Measurements from ENCODE around the gene HDGFL2. TPM values are rescaled to one million over a fixed set of nuclear protein-coding genes. Genes with fewer than 3 reads are reported as not detected.

The HDGFL2 gene
- total RNA-seq, 2 experiments from 2014 or later: 47.1 to 50.6 TPM

- no peak for DNase-seq
- POLR2A ChIA-PET: no interaction called here
- no peaks in the 10 kb centered on the region for H3K27me3 Mint-ChIP-seq
- H3K4me3 Mint-ChIP-seq: no peak overlapping the region
- no peaks in the 10 kb centered on the region for H3K9me3 Mint-ChIP-seq
- H3K27ac Mint-ChIP-seq: no peak overlapping the region
- H3K36me3 Mint-ChIP-seq (ENCODE audit: low read depth): no peaks in the 10 kb centered on the region
- peaks cover 3% of the 10 kb centered on the region for H3K4me1 Mint-ChIP-seq
- CTCF ChIA-PET: interaction anchor here (0.7 kb wide), 1 partner anchor 51 kb away, joined by 3 read pairs; no protein-coding TSS in a partner anchor
Measured at GRCh38 chr19:4464815-4465581, 7.1 kb upstream of the HDGFL2 start.

DNA sequence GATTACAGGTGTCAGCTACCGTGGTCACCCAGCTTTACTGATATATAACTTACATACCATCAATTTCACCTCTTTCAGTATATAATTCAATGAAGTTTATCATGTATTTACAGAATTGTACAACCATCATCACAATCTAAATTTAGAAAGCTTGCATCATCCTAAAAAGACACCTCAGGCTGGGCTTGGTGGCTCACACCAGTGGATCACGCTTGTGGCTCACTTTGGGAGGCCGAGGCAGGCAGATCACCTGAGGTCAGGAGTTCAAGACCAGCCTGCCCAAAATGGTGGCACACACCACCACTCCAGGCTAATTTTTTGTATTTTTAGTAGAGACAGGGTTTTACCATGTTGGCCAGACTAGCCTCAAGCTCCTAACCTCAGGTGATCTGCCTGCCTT is 4.3 kb upstream of the HDGFL2 start:
- DNase-seq: no peak
- H3K36me3 Mint-ChIP-seq (ENCODE audit: low read depth): no peaks in the 10 kb centered on the region
- H3K27ac Mint-ChIP-seq: no peak overlapping the region
- CTCF ChIA-PET: no interaction called here
- H3K4me1 Mint-ChIP-seq: peaks cover 9% of the 10 kb centered on the region
- H3K9me3 Mint-ChIP-seq: no peaks in the 10 kb centered on the region
- H3K27me3 Mint-ChIP-seq: no peaks in the 10 kb centered on the region
- H3K4me3 Mint-ChIP-seq: no peak overlapping the region
- POLR2A ChIA-PET: no interaction called here

DNA sequence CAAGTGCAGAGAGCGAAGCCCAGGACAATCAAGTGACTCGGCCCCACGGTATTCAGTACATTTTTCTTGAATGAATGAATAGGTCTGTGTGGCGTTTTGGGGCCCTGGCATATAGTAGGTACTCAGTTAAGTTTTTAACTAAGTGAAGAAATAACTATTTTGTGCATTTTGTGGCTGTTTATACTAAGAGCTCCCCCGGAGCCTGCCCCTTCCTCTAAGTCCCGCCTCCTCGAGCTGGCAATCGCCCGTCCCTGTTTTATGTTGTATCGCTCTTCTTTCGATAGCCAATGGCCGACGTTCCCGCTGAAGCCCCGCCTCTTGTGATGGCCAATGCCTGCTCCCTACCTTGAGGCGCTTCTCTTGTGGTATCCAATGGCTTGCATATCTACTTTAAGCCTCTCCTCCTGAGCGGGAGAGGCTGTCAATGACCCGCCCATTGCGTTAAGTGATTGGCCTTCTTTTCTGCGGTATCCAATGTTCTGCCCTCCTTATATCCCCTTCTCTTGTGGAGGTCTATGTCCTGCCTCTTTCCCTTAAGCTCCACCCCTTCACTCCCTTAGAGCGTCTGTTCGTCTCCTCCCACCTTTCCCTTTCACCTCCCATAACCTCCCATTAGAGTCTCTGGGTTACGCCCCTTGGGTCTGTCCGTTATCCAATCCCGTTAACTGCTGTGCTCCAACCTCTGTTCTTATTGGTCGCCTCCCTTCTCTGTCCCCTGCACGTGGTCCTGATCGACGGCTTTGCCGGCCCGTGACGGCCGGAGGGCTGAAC is 509 bp upstream of the HDGFL2 start:
- ChIA-PET CTCF (interaction anchor here (0.6 to 1.9 kb wide), 19 partner anchors 11 to 484 kb away, joined by 3 to 9 read pairs (median 4); partner anchors contain the start of genes CHAF1A, FEM1A, SH3GL1 and UBXN6), POLR2A (interaction anchor here (0.7 to 3.7 kb wide), 20 partner anchors 8 to 709 kb away, joined by 3 to 32 read pairs (median 6); partner anchors contain the start of genes CHAF1A, DPP9, MPND and MRPL54)
- no peak overlapping the region for H3K27ac Mint-ChIP-seq
- no peak overlapping the region for H3K4me3 Mint-ChIP-seq
- peaks cover 27% of the 10 kb centered on the region for H3K4me1 Mint-ChIP-seq
- H3K9me3 Mint-ChIP-seq: no peaks in the 10 kb centered on the region
- DNase-seq: peak; percentile 98
- H3K36me3 Mint-ChIP-seq (ENCODE audit: low read depth): peaks cover 3% of the 10 kb centered on the region
- H3K27me3 Mint-ChIP-seq: no peaks in the 10 kb centered on the region

DNA sequence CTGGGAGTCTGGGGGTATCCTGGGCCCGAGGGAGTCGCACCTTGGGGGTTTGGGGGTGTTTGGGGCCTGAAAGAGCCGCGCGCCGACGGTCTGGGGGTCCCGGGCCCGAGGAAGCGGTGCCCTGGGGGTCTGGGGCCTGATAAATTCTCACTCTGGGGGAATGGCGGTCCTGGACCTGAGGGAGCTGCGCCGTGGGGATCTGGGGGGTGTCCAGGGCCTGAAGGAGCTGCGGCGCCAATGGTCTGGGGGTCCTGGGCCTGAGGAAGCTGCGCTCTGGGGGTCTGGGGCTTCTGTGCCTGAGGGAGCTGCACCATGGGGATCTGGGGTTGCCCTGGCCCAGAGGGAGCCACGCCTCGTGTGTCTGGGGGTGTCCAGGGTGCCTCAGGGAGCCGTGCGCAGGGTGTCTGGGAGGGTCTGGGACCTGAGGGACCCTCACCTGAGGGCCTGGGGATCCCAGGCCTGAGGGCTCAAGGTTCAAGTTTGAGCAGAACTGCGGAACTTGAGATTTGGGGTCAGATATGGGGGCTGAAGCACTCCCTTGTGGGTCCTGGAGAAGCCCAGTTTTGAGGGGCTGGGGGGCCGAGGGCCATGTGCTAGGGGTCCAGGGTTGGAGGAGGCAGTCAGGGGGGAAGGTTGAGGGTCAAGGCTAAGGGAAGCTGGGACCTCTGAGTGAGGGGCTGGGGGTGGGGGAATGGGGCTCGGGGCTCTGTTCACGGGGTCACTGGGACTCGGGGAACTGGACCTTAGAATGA is 1.1 kb downstream of the HDGFL2 start:
- H3K27ac Mint-ChIP-seq: peak overlapping the region; percentile 47
- CTCF ChIA-PET: no interaction called here
- POLR2A ChIA-PET: interaction anchor here (2.6 kb wide), 1 partner anchor 14 kb away, joined by 23 read pairs; no protein-coding TSS in a partner anchor
- H3K36me3 Mint-ChIP-seq (ENCODE audit: low read depth): peaks cover 6% of the 10 kb centered on the region
- DNase-seq: no peak
- peak overlapping the region; percentile 71 for H3K4me3 Mint-ChIP-seq
- no peaks in the 10 kb centered on the region for H3K27me3 Mint-ChIP-seq
- H3K4me1 Mint-ChIP-seq: peaks cover 27% of the 10 kb centered on the region
- no peaks in the 10 kb centered on the region for H3K9me3 Mint-ChIP-seq

GRCh38 chr19:4473763-4474513 is 1.8 kb downstream of the HDGFL2 start:
- Mint-ChIP-seq H3K27ac (peak overlapping the region; percentile 65), H3K9me3 (no peaks in the 10 kb centered on the region), H3K36me3 (ENCODE audit: low read depth) (peaks cover 6% of the 10 kb centered on the region), H3K4me1 (peaks cover 27% of the 10 kb centered on the region), H3K27me3 (no peaks in the 10 kb centered on the region), H3K4me3 (peak overlapping the region; percentile 71)
- DNase-seq: no peak
- ChIA-PET POLR2A (interaction anchor here (1.0 kb wide), 1 partner anchor 12 kb away, joined by 3 read pairs; no protein-coding TSS in a partner anchor), CTCF (interaction anchor here (1.0 kb wide), 1 partner anchor 70 kb away, joined by 4 read pairs; no protein-coding TSS in a partner anchor)

GRCh38 chr19:4474514-4475022 is 2.5 kb downstream of the HDGFL2 start:
- CTCF ChIA-PET: interaction anchor here (1.0 kb wide), 1 partner anchor 70 kb away, joined by 4 read pairs; no protein-coding TSS in a partner anchor
- POLR2A ChIA-PET: interaction anchor here (1.0 kb wide), 1 partner anchor 11 kb away, joined by 3 read pairs; no protein-coding TSS in a partner anchor

DNA sequence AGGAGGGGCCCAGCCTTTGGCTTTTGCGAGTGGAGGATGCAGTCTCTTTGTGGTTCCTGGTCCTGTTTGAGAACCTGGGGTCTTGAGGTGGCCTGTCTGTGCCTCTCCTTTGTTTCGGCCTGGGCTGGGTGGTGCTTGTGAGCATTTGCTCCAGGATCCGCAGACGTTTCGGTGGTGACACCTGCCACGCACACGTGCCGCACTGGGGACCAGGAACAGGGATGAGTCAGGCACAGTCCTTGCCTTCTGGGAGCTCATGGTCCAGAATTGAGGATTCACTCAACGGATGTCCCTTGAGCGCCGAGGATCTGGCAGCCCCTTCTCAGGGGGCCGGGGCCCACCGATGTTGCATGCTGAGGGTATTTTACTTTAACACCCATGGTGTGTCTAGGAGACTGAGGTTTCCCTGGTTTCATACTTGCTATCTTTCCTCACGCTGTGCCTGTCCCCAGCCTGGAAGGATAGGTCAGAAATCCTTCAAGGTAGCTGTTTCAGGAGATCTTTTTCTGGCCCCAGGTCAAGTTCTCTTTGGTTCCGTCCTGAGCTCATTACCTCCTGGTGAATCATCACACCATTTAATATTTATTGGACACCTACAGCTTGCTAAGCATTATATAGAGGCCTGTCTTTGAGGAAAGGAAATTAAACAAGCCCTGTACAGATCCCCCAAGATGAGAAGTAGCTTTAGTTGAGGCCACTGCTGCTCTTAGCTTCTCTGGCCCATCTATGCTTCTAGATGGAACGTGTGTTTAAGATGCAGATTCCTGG is 5.1 kb downstream of the HDGFL2 start:
- peaks cover 18% of the 10 kb centered on the region for H3K4me1 Mint-ChIP-seq
- POLR2A ChIA-PET: no interaction called here
- DNase-seq: no peak
- H3K9me3 Mint-ChIP-seq: no peaks in the 10 kb centered on the region
- H3K36me3 Mint-ChIP-seq (ENCODE audit: low read depth): peaks cover 6% of the 10 kb centered on the region
- no peaks in the 10 kb centered on the region for H3K27me3 Mint-ChIP-seq
- no peak overlapping the region for H3K27ac Mint-ChIP-seq
- CTCF ChIA-PET: interaction anchor here (0.6 kb wide), 1 partner anchor 92 kb away, joined by 3 read pairs; no protein-coding TSS in a partner anchor
- no peak overlapping the region for H3K4me3 Mint-ChIP-seq

More at GRCh38 chr19:4474514-4475022, 2.5 kb downstream of the HDGFL2 start:
- no peaks in the 10 kb centered on the region for H3K9me3 Mint-ChIP-seq
- peaks cover 6% of the 10 kb centered on the region for H3K36me3 Mint-ChIP-seq (ENCODE audit: low read depth)
- peak overlapping the region; percentile 65 for H3K27ac Mint-ChIP-seq
- H3K4me1 Mint-ChIP-seq: peaks cover 24% of the 10 kb centered on the region
- no peak for DNase-seq
- no peaks in the 10 kb centered on the region for H3K27me3 Mint-ChIP-seq
- peak overlapping the region; percentile 71 for H3K4me3 Mint-ChIP-seq

DNA sequence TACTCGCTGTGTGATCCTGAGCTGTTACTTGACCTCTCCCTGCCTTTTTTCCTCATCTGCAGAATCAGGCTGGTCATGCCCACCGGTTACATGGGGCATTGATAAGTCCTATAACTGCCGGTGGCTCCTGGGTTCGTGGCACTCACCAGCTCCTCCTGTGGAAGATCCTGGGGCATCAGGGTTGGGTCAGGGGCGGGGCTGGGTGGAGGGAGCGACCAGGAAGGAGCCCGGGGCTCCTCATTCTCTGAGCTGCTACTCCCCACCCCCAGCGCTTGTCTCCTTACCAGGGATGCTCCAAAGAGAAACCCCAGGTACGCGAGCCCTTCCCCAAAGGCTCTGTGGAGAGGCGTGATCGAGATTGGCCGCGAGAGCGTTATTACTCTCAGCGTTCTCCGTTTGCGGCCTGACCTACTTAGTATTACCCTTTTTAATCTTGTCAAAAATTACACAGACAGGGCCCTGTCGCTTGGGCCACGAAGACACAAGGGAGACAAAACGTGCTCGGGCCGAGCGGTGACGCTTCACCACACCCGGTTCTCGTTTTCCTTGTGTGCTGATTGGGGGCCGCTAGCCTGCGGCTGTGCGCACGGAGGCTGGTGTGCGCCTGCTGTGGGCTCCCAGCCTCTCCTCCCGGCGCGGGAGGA is 10.7 kb downstream of the HDGFL2 start:
- H3K9me3 Mint-ChIP-seq: no peaks in the 10 kb centered on the region
- H3K4me1 Mint-ChIP-seq: peaks cover 2% of the 10 kb centered on the region
- CTCF ChIA-PET: interaction anchor here (0.5 kb wide), 1 partner anchor 252 kb away, joined by 3 read pairs; no protein-coding TSS in a partner anchor
- POLR2A ChIA-PET: no interaction called here
- no peaks in the 10 kb centered on the region for H3K27me3 Mint-ChIP-seq
- H3K27ac Mint-ChIP-seq: no peak overlapping the region
- H3K4me3 Mint-ChIP-seq: no peak overlapping the region
- H3K36me3 Mint-ChIP-seq (ENCODE audit: low read depth): peaks cover 10% of the 10 kb centered on the region
- DNase-seq: no peak

DNA sequence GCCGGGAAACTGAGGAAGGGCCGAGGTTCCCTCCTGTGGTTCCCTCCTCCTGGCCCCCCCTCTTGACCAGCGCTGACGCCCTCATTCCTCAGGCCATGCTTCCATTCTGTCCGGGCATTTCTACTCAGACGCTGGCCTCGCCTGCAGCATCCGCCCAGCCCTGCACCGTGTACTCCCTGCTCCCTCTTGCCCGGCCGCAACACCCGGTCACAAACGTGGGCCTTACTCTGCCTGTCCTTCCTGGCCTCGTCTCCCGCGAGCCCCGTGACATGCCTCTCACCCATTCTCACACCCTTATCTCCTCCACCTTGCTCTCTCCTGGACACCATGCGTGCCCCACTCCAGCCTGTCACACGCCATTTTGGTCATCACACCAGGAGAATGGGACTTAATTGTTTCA is 11.3 kb downstream of the HDGFL2 start:
- peaks cover 2% of the 10 kb centered on the region for H3K4me1 Mint-ChIP-seq
- no peaks in the 10 kb centered on the region for H3K27me3 Mint-ChIP-seq
- peaks cover 10% of the 10 kb centered on the region for H3K36me3 Mint-ChIP-seq (ENCODE audit: low read depth)
- ChIA-PET POLR2A (no interaction called here), CTCF (interaction anchor here (0.7 to 0.9 kb wide), 2 partner anchors 12 to 217 kb away, joined by 5 read pairs; partner anchors contain the start of gene HDGFL2)
- no peak overlapping the region for H3K27ac Mint-ChIP-seq
- H3K4me3 Mint-ChIP-seq: no peak overlapping the region
- DNase-seq: no peak
- H3K9me3 Mint-ChIP-seq: no peaks in the 10 kb centered on the region

- Mint-ChIP-seq H3K4me3 (no peak overlapping the region), H3K36me3 (ENCODE audit: low read depth) (peaks cover 17% of the 10 kb centered on the region), H3K27me3 (no peaks in the 10 kb centered on the region), H3K4me1 (peaks cover 2% of the 10 kb centered on the region), H3K9me3 (no peaks in the 10 kb centered on the region), H3K27ac (no peak overlapping the region)
- ChIA-PET CTCF (interaction anchor here (1.0 kb wide), 1 partner anchor 39 kb away, joined by 3 read pairs; no protein-coding TSS in a partner anchor), POLR2A (no interaction called here)
- no peak for DNase-seq
Measured at GRCh38 chr19:4487572-4487971, 15.5 kb downstream of the HDGFL2 start.

- H3K9me3 Mint-ChIP-seq: no peaks in the 10 kb centered on the region
- H3K36me3 Mint-ChIP-seq (ENCODE audit: low read depth): peaks cover 17% of the 10 kb centered on the region
- H3K4me3 Mint-ChIP-seq: no peak overlapping the region
- DNase-seq: no peak
- no peak overlapping the region for H3K27ac Mint-ChIP-seq
- no peaks in the 10 kb centered on the region for H3K27me3 Mint-ChIP-seq
- ChIA-PET CTCF (no interaction called here), POLR2A (no interaction called here)
- peaks cover 2% of the 10 kb centered on the region for H3K4me1 Mint-ChIP-seq
Measured at GRCh38 chr19:4488496-4488895, 16.4 kb downstream of the HDGFL2 start.

Measured in activated CD4-positive, alpha-beta memory T cell treated with anti-CD3 and anti-CD28 coated beads, Interleukin-2, amount 10 ng/mL, durations not matched to agents 7 days and 5 days (primary cell).